DND-41 (cell line): Measurements from ENCODE around the gene CEP95.
"Not testable (repeated sequence)": the region's sequence is repeated elsewhere in the genome, so short reads cannot be mapped to it uniquely, and the experiment has no call there.

Experiments used
- ATAC-seq: fragments of 200-7000 bp; cut with Tn5 transposase; 3 replicates; pipeline ENCODE4 v1.9.1; 2021; ENCODE audit warnings: low read depth; ENCODE audit not compliant: insufficient read depth
- DNase-seq: peaks from one replicate; pipeline ENCODE4 v3.0.0-alpha.2; 2020
- H2AFZ ChIP-seq: 2 replicates; pipeline ENCODE4 v1.6.0; 2012; ENCODE audit warnings: low read depth, low read length
- H3K27ac ChIP-seq: 2 replicates; pipeline ENCODE4 v1.5.1; 2012; ENCODE audit warnings: low read length, inconsistent platforms
- H3K27me3 ChIP-seq: fragments of 200-600 bp; sonication (generic); 2 replicates; pipeline ENCODE4 v1.6.0; 2012; ENCODE audit warnings: low read length, mild to moderate bottlenecking, inconsistent platforms; ENCODE audit not compliant: insufficient read depth, poor library complexity
- H3K36me3 ChIP-seq: 2 replicates; pipeline ENCODE4 v1.5.1; 2012; ENCODE audit warnings: low read length, inconsistent platforms; ENCODE audit not compliant: insufficient read depth
- H3K4me1 ChIP-seq: 2 replicates; pipeline ENCODE4 v1.5.1; 2012; ENCODE audit warnings: mild to moderate bottlenecking, low read length; ENCODE audit not compliant: insufficient read depth
- H3K4me2 ChIP-seq: 2 replicates; pipeline ENCODE4 v1.6.0; 2012; ENCODE audit warnings: mild to moderate bottlenecking, moderate library complexity, low read length, inconsistent platforms; ENCODE audit not compliant: insufficient read depth
- H3K4me3 ChIP-seq, 2 experiments: fragments of 200-600 bp in 1 of 2; shearing (Covaris generic) in 1 of 2; 2 replicates each; pipeline ENCODE4 v1.5.1; 2012 to 2016; ENCODE audit warnings: inconsistent platforms in 2 of 2, low read length in 2 of 2, mild to moderate bottlenecking in 2 of 2, low read depth in 1 of 2, moderate library complexity in 1 of 2
- H3K79me2 ChIP-seq: 2 replicates; pipeline ENCODE4 v1.6.0; 2012; ENCODE audit warnings: low read length, inconsistent platforms; ENCODE audit not compliant: insufficient read depth
- H3K9ac ChIP-seq: 2 replicates; pipeline ENCODE4 v1.6.0; 2012; ENCODE audit warnings: low read depth, mild to moderate bottlenecking, inconsistent platforms, low read length, moderate library complexity
- H3K9me3 ChIP-seq: 2 replicates; pipeline ENCODE4 v1.5.1; 2012; ENCODE audit warnings: low read length, moderate library complexity, mild to moderate bottlenecking, inconsistent platforms; ENCODE audit not compliant: insufficient read depth, severe bottlenecking
- H4K20me1 ChIP-seq: 2 replicates; pipeline ENCODE4 v1.6.0; 2012; ENCODE audit warnings: low read length; ENCODE audit not compliant: insufficient read depth
- EZH2 ChIP-seq: IDR thresholded peaks from 3 replicates; pipeline ENCODE4 v1.6.1; 2012; ENCODE audit warnings: borderline replicate concordance, low read depth, mild to moderate bottlenecking, moderate library complexity, low read length, inconsistent platforms; ENCODE audit not compliant: severe bottlenecking
- TF ChIP-seq, protein P1 (sequence below): IDR thresholded peaks from 2 replicates; pipeline ENCODE4 v1.5.1; 2012; ENCODE audit warnings: borderline replicate concordance, low read length, moderate library complexity, mild to moderate bottlenecking; ENCODE audit not compliant: poor library complexity, severe bottlenecking; ENCODE audit errors: extremely low read depth

The CEP95 gene

DNA sequence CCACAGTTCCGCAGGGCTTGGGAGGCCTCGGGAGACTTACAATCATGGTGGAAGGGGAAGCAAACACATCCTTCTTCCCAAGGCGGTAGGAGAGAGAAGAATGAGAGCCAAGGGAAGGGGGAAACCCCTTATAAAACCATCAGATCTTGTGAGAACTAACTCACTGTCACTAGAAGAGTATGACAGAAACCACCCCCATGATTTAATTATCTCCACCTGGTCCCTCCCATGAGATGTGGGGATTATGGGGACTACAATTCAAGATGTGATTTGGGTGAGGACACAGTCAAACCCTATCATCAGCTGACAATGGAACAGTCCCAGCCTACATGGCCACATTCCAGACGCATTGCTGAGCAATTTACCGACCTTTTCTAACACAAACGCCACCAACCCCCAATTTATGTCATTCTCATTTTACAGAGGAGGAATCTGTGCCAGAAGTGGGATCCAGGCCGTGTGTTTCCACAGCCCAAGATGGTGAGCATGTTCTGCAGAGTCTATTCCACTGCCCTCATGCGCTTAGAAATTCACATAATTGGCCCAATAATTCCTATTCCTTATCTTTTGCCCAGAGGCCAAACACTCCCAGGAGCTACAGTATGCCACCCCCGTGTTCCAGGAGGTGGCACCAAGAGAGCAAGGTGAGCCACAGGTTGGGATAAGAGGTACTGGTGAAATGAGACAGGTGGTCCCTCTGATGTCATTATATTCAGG is 40.6 kb upstream of the CEP95 start:
- DNase-seq (no peak), ATAC-seq (no peak)
- H3K4me1 ChIP-seq: no peaks in the 10 kb centered on the region
- no peaks in the 10 kb centered on the region for H3K27me3 ChIP-seq
- H3K4me2 ChIP-seq: no peak overlapping the region
- H3K9ac ChIP-seq: no peak overlapping the region
- no peak overlapping the region for H3K27ac ChIP-seq
- no peak overlapping the region for H3K4me3 ChIP-seq
- H2AFZ ChIP-seq: no peak overlapping the region
- no peaks in the 10 kb centered on the region for H3K79me2 ChIP-seq
- no peaks in the 10 kb centered on the region for H3K36me3 ChIP-seq
- no peaks in the 10 kb centered on the region for H4K20me1 ChIP-seq
- TF ChIP-seq EZH2: no peak
- TF ChIP-seq, protein P1, sequence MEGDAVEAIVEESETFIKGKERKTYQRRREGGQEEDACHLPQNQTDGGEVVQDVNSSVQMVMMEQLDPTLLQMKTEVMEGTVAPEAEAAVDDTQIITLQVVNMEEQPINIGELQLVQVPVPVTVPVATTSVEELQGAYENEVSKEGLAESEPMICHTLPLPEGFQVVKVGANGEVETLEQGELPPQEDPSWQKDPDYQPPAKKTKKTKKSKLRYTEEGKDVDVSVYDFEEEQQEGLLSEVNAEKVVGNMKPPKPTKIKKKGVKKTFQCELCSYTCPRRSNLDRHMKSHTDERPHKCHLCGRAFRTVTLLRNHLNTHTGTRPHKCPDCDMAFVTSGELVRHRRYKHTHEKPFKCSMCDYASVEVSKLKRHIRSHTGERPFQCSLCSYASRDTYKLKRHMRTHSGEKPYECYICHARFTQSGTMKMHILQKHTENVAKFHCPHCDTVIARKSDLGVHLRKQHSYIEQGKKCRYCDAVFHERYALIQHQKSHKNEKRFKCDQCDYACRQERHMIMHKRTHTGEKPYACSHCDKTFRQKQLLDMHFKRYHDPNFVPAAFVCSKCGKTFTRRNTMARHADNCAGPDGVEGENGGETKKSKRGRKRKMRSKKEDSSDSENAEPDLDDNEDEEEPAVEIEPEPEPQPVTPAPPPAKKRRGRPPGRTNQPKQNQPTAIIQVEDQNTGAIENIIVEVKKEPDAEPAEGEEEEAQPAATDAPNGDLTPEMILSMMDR: no peak
- H3K9me3 ChIP-seq: no peaks in the 10 kb centered on the region

DNA sequence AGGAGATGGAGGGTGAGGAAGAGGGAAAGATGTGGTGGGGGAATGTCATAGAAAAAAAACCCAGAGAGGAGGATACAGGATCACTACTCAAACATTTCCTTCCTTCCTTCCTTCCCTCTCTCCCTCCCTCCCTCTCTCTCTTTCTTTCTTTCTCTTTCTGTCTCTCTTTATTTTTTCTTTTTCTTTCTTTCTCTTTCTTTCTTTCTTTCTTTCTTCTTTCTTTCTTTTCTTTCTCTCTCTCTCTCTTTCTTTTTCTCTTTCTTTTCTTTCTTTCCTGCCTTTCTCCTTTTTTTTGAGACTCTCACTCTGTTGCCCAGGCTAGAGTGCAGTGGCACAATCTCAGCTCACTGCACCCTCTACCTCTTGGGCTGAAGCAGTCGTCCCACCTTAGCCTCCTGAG is 39.9 kb upstream of the CEP95 start:
- not testable (repeated sequence) for H3K9ac ChIP-seq, H3K4me2 ChIP-seq, H3K9me3 ChIP-seq, DNase-seq, H3K79me2 ChIP-seq, H3K4me1 ChIP-seq, H3K4me3 ChIP-seq, H4K20me1 ChIP-seq, H3K36me3 ChIP-seq, ATAC-seq, H2AFZ ChIP-seq, H3K27me3 ChIP-seq, H3K27ac ChIP-seq

DNA sequence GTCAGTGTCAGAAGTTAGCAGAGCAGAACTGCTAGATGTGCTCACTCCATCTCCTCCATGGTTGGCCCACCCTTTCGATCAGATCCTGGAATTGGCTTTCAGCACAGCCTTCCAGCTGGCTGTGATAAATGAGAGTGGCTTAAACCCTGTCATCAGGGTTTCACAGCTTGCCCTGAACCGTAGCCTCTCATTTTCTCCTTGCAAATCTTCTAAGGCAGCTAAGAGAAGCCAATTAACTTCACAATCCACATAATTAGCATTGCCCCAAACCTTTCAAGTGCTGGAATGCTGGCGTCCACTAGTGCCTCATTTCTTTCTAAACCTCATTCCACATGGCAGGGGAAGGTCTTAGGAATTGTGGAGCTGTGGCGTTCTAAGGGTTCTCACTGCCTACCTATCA is 36.2 kb upstream of the CEP95 start:
- H3K4me3 ChIP-seq: no peak overlapping the region
- no peak overlapping the region for H3K4me2 ChIP-seq
- H3K79me2 ChIP-seq: no peaks in the 10 kb centered on the region
- no peaks in the 10 kb centered on the region for H3K27me3 ChIP-seq
- no peaks in the 10 kb centered on the region for H3K4me1 ChIP-seq
- H2AFZ ChIP-seq: no peak overlapping the region
- no peaks in the 10 kb centered on the region for H3K9me3 ChIP-seq
- TF ChIP-seq EZH2: no peak
- TF ChIP-seq, protein P1: no peak
- no peak overlapping the region for H3K27ac ChIP-seq
- H3K9ac ChIP-seq: no peak overlapping the region
- H3K36me3 ChIP-seq: no peaks in the 10 kb centered on the region
- no peak for DNase-seq
- no peaks in the 10 kb centered on the region for H4K20me1 ChIP-seq
- ATAC-seq: no peak

DNA sequence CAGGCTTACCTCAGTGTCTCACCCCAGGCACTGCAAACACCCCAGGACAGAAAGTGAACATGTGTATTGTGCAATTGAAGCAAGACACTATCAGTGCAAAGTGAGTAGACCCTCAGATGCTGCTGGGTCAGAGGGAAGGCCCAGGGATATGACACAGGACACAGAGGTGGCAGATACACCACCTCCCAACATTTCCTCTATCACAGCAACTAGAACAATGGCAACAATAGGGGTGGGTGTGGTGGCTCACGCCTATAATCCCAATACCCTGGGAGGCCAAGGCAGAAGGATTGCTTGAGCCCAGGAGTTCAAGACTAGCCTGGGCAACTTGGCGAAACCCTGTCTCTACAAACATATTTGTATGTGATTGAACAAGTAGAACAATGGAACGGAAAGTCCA is 35.3 kb upstream of the CEP95 start:
- H3K36me3 ChIP-seq: no peaks in the 10 kb centered on the region
- H4K20me1 ChIP-seq: no peaks in the 10 kb centered on the region
- H3K4me2 ChIP-seq: no peak overlapping the region
- no peaks in the 10 kb centered on the region for H3K4me1 ChIP-seq
- H3K9me3 ChIP-seq: no peaks in the 10 kb centered on the region
- H3K4me3 ChIP-seq: no peak overlapping the region
- TF ChIP-seq, protein P1: no peak
- no peak for TF ChIP-seq EZH2
- ATAC-seq (no peak), DNase-seq (no peak)
- H3K9ac ChIP-seq: no peak overlapping the region
- no peaks in the 10 kb centered on the region for H3K79me2 ChIP-seq
- no peak overlapping the region for H3K27ac ChIP-seq
- H3K27me3 ChIP-seq: no peaks in the 10 kb centered on the region
- H2AFZ ChIP-seq: no peak overlapping the region
